ENCODE measurements around the gene PLA2G4C.

- no peak for TF ChIP-seq EZH2phosphoT487 (conservative IDR thresholded peaks at IDR 0.05; ENCODE audit: low read length)
- TF ChIP-seq CTCF (IDR thresholded peaks at IDR 0.05; ENCODE audit: insufficient read depth, low read length, poor library complexity, severe bottlenecking): no peak
Observed at GRCh38 chr19:48030073-48030472, 80.5 kb downstream of the PLA2G4C start.
